Measurements from ENCODE around the gene EBF3.

EBF3 gene

DNA sequence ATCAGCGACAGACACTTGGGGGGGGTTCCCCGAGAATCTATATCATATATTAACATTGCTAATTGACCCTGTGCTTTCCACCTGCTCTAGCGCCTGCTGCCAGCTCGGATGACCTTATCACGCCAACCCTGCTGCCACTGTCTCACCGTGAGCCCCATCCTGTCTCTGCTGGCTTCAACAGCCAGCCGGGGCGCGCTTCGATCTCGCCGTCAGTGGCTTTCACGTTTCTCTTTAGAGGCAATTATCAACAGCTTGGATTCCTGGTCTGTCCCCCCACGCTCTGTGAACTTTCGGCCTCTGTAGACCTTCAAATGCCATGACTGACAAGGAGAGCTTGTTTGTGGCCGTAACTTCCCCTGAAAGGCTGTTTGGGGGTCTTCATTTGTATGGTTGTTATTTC is 123.0 kb downstream of the EBF3 start:
- DNase-seq (ENCODE audit: low read depth in 2 of 3, low spot score in 2 of 3) = no peak

DNA sequence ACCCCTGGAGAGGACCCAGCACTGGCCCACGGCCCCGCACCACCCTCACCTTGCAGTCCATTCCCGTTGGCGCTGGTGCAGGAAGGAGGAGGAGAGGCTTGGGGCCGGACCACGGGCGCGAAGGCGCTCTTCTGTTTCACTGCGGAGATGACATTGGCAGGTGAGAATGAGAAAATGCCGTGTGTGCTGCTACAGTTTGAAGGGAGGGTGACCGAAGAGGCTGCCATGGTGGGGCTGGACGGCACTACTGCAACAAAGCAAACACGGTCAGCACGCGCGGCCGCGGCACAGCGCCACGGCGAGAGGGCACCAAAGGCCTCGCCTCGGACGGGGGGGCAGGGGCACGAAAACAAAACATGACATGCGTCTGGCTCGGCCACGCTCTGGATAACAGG is 123.9 kb downstream of the EBF3 start:
- DNase-seq (ENCODE audit: low read depth in 2 of 3, low spot score in 2 of 3) = no peak

DNA sequence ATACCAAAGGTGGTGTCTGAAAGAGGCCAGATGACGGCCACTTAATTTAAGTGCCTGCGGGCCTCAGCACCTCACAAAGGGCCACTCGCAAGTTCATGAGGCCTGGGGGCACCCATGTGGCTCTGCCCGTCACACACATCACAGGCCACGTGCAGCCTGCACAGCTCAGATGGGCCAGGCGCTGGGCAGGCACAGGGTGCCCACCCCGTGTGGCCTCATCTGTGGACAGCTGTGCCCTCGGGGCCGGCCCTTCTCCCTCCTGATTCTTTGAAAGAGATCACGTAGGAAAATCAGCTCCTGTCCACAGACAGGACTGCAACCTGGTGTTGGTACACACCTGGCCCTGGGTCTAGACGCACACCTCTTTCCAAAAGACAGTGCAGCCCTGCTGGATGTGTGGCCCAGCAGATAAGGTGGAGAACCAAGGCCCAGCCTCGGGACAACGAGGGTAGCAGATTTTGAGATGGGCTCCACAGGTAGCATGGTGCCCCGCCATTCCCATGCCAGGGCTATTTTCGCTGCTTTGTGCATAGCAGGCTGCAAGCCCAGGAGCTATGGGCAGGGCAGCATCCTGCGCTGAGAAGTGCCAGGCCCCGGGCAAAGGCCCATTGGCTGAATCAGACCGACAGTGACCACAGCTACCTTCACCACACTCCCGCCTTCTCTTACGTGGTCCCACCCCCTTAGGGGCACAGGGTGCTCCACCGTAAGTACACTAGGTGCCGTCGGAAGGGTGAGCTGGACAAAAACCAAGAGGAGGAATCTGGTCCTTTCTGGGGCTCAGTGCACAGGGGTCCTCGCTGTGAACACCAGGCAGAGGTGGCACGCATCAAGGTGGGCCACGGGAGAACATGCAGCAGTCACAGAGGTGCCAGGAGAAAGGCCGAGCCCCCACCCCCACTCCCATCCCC is 124.5 kb downstream of the EBF3 start:
- DNase-seq (ENCODE audit: low read depth in 2 of 3, low spot score in 2 of 3) = no peak

DNA sequence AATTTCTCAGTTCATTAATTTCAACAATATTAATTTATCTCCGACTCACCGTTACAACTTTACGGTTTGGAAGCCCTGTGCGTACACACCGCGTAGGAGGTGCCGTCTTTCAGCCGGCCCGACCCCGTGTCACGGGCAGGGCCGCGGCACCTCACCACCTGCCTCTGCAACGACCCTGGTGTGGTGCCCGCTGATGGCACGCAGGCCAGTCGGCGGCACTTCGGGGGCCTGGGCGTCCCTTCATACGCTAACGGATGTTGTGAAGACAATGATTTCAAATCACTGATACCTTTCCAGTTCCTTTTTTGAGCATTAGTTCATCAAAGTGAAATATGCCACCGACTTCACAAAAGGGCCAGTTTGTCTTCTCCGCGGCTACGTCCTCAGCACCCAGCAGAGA is 125.3 kb downstream of the EBF3 start:
- no peak for DNase-seq (ENCODE audit: low read depth in 2 of 3, low spot score in 2 of 3)

DNA sequence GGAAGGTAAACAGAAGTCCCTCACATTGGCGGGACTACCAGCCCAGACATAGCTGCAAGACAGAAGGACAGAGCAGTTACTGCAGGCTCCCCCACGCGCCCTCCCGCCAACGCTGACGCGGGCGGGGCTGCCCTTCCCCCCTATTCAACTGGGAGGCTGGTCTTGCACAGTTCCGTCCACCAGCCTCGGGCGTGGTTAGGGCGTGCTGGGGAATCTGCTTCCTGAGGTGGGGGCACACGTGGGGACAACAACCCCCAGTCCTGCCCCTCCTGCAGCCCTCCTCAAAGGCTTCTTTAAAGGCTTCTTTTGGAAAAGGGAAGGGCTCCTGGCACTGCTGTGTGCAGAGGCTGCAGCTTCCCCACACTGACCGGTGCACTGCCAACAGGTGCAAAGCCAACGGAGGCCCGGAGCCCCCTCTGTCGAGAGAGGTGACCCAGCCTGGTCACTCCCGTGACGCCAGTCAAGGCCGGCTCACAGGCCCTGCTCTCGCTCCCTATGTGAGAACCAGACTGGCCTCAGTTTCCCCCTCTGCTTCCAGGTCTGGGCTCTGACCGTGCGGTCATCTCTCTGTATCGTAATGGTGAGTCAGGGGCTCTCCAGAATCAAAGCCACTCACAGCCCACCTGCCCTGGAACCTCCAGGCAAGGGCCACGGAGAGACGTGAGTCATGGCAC is 126.0 kb downstream of the EBF3 start:
- DNase-seq (ENCODE audit: low read depth in 2 of 3, low spot score in 2 of 3) = no peak

DNA sequence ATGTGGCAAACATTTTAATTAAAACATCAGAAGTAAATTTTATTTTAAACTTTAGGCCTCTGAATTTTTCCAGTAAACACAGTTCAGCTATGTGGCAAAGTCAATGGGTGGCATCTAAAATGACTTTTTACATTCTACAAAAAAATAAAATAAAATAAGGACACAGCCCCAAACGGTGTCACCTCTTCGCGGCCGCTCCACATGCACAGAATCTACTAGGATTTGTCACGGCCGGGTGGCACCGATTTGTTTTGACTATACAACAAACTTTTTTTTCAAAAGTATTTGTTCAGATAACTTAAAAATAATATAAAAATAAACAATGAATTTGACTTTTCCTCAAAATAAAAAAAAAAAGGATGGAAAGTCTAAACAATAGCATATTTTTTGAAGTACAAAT is 127.8 kb downstream of the EBF3 start:
- no peak for DNase-seq (ENCODE audit: low read depth in 2 of 3, low spot score in 2 of 3)

DNA sequence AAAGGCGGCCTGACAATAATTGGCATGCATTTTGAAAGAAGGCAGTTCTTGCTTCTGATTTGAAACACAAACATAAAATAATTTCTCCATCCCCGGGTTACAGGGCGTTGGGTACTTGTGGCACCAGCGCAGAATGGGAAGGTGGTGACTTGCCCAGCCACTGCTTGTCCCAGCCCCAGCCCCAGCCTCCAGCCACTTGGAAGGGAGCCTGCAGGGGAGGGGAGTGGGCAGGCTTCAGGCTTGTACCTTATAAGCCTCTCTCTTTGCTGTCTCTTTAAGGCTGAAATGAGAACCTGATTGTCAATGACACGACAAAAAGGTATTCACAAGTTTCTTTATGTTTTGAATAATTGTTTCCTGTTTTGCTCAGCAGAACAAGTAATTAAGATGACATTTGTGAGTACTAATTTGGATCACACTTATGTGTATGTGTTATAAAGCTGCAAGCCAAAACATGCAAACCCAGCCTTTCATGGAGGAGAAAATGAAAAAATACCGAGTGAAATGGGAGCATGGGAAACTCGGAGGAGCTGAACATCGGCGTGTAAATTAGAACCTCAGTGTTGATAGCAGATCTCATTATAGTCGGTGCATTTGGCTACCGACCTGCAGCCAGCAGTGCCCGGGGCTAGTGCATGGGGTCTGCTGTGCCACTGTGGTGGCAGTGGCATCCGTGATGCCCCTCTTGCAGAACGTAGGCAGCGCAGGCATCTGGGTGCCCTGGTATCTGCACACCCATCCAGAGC is 129.9 kb downstream of the EBF3 start:
- no peak for DNase-seq (ENCODE audit: low read depth in 2 of 3, low spot score in 2 of 3)

DNA sequence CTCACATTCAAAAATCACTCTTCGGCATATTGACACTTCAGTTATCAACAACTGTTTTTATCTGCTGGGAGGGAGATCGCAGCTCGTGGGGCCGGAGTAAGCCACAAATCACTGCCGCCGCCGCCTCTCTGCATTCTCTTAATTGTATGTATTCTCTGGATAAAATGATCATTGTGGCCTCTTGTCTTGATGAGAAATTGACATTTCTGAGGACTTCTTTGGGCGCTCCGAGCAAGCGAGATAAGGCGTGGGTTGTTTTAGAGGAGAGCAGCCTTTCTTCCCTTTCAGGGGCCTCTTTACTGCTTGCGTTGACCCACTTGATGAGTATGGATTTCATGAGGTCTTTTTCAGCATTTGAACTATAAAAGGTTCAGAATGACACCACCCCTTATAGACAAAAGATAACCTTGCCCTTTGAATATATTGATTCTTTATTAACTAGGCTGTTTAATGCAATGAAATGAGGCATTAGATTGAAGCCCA is 130.6 kb downstream of the EBF3 start:
- no peak for DNase-seq (ENCODE audit: low read depth in 2 of 3, low spot score in 2 of 3)

DNA sequence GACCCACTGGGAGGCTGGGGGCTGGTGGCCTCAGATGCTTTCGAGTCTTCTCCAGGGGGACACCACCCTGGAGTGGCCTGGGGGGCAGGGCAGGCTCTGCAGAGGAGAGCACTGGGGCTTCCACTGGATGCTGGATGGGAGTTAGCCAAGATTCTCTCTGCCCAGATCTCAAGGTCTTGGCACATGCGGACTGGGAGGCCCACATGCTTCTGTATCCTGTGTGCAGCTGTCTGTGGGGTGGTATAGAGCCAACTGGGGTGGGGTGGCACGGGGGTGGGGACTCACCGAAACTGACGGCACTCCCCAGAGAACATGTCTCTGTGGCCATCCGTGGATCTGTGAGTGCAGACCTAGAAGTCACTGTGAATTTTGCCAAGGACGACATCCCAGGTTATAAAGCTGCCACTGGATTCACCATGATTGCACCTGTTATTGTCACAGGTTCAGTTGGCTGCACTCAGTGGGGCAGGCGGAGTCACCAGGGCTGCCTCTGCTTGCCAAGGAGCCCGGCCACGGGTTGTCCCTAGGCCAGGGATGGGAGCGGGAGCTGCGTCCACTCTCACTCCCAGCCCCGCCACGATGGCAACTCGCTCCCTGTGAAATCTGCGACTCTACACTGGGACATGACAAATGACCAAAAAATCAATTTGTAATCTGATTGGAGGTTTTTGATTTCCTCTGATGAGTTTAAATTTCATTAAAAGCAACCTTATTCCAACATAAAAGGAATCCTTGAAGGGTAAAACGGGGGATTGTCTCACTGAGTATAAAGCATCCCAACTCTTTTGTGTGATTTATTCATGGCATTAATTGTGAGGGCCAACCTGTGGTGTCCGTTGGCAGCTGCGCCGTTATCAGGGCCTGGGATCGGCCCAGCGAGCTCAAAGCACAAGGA is 131.3 kb downstream of the EBF3 start:
- no peak for DNase-seq (ENCODE audit: low read depth in 2 of 3, low spot score in 2 of 3)

DNA sequence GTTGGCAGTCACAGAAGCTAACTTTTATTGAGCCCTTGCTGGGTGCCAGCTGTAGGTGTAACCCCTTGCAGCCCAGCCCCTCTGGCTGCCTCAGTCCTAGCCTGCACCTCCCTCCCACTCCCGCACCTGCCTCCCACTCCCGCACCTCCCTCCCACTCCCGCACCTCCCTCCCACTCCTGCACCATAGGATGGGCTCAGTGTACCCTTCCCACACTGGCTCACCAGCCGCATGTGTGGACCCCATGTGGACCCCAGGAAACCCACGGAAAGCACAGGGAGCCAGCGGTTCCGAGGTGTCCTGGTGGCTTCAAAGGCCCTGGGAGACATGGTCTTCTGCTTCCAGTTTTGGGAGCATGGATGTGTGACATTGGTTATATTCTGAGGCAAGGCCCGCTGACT is 132.9 kb downstream of the EBF3 start:
- DNase-seq (ENCODE audit: low read depth in 2 of 3, low spot score in 2 of 3) = no peak

DNA sequence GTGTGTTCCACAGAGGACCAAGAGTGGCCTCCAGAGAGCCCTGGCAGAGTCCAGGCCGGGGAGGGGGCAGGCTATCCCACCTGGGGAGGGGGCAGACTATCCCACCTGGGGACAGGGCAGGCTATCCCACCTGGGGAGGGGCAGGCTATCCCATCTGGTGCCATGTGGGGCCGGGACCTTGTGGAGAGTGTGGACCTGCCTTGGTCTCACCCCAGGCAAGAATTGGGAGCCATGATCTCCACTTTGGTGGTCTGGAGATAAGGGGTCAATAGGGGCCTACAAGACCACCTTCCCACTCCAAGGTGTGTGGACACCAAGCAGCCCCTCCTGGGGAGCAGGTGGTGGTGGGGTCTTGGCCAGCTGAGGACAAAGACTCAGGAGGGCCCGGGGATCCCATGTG is 138.2 kb downstream of the EBF3 start:
- DNase-seq (ENCODE audit: low read depth in 2 of 3, low spot score in 2 of 3) = no peak

DNA sequence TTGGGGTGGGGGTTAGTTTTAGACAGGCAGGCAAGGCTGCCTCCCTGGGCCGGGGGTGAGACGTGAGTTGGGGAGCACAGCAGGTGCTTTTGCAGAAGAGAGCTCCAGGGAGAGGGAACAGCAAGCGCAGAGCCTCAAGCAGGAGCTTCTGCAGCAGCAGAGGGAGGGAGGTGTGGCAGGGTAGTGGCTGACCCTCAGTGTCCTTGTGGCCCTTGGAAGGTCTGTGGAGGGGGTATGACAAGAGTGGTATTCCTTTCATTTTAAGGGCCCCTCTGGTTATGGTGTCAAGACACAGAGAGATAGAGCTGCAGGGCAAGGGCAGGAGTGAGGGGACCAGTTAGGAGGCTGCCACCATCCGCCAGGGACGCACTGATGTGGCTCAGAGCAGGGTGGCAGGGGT is 138.9 kb downstream of the EBF3 start:
- no peak for DNase-seq (ENCODE audit: low read depth in 2 of 3, low spot score in 2 of 3)

DNA sequence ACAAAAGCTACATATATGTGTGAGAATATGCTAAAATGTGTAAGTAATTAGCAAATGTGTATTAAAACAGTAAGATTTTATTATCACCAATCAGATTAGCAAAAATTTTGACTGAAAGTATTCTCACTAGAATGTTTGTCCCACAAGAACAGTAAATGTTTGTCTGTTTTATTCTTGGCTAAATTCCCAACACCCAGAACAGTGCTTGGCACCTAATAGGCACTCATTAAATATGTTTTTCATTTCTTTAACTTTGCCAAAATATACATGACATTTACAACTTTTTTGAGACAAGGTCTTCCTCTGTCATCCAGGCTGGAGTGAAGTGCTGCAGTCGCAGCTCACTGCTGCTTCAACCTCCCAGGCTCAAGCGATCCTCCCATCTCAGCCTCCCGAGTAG is 143.6 kb downstream of the EBF3 start:
- no peak for DNase-seq (ENCODE audit: low read depth in 2 of 3, low spot score in 2 of 3)

DNA sequence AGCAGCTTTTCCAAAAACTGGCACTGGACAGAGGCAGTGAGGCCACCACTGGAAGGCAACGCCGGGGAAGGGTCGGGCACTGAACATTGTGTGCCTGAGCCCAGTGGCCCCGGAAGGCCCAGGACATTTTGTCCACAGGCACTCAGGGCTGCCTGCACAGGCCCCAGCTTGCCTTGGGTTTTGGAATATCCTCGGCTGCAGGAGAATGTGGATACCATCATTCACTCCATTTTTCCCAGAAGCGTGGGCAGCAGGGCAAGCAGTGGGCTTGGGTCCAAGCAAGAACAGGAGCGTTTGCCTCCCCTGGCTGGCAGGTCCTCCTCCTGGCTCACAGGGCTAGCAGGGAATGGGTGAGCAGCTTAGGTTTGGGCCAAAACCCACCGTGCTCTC is 147.4 kb downstream of the EBF3 start:
- no peak for DNase-seq (ENCODE audit: low read depth in 2 of 3, low spot score in 2 of 3)

DNA sequence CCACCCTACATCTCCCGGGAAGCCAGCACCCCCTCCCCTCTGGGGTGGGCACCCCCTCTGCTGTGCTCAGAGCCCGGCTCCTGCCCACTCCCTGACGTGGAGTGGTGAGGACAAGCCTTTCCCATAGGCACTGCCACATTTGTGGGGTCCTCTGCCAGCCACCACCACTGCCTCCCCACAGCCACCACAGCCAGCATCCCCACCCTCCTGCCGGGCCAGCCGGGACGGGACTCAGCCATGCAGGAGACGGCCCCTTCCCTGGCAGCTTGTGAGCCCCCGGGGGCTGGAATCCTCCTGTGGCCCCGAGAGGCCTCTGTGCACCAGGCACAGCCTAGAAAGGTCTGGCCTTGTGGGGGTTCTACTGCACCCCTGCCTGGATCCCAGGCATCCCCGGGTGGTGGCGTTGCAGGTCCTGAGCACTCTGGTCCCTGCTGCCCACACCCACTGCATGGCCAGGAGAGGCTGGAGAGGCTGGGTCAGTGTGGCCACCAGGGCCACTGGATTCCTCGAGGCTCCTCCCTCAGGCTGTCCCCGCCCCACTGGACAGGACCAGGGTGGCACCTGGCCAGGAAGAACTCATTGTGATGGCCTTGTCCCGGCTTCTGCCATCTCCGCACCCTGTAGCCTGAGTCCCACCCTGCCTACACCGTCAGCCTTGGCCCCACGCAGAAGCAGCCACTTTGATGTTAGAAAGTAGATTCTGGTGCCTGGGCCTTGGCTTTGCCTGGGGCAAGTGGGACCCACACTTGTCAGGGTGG is 148.0 kb downstream of the EBF3 start:
- DNase-seq (ENCODE audit: low read depth in 2 of 3, low spot score in 2 of 3) = no peak

DNA sequence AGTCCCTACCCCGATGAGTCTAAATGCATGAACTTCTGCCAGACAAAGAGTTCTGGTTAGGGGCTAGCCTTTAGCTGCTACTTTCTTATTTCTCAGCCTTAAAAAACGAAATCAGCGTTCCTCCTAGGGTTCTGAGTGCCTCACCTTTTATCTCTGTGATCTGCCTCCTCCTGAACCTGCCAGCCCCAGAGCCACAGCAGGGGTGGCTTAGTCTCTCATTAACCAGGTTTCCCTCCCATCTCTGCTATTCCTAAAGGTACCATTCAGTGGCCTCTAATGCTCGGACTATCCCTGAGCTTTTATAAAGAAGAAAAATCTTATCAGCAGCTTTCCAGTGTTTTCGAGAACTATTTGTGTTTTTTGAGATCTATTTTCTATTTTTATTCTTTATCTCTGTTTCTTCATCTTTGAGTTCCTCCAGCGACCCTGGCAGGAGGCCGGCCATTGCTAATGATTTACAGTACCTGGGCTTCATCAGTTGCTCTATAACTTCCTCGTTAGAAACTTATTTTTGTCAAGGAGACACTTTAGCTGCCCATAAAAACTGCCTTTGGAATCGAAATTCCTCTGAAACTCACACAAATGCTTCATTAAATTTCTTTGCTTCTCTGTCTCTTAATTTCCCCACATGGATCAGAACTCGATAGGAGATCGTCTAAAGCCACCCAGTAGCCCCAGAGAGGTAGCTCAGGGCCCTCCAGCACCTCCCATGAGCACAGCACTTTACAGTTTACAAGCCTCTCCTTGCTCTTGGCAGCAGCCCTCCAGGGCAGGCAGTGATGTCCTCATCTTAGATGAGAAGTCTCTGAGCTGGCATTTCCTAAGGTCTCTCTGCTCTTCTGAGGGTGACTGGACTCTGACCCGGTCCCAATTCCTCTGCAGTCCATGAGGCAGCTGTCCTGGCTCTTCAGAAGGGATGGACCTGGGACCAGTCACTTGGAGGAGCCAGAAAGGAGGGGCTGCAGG is 149.1 kb downstream of the EBF3 start:
- no peak for DNase-seq (ENCODE audit: low read depth in 2 of 3, low spot score in 2 of 3)

DNA sequence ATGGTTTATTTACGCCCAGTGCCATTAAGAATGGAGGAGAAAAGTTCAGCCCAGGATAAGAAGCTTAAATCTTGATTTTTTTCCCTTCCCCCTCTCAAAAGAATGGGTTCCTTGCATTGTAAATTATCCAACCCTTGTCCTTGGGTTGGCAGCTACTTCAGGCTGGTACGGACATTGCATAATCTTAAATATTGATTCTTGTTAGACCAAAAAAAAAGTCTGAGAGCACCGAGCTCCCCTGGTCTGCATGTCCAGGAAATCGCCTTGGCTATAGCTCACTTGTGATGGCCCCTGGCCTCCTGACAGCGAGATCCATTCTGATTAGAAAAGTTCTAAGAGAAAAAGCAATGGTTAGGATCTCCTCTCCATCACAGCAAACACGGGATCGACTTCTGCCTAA is 151.7 kb downstream of the EBF3 start:
- no peak for DNase-seq (ENCODE audit: low read depth in 2 of 3, low spot score in 2 of 3)

DNA sequence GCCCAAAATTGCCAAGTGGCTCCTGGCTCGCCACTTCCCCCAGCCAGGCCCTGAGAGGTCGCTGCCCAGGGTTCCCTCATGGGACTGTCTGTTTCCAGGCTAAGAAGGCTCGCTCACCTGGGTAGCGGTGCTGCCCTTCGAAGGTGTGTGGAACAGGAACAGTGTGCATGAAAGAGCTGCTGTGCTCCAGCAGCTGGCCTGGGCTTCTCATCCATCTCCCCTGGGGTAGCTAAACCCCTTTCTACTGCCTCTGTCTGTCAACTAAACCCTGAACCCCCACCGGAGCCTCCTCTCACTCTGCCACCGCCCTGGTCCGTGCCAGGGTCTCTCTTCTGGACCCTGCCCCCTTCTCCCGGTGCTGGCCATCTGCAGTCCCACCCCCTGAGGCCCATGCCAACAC is 152.9 kb downstream of the EBF3 start:
- DNase-seq (ENCODE audit: low read depth in 2 of 3, low spot score in 2 of 3) = no peak

DNA sequence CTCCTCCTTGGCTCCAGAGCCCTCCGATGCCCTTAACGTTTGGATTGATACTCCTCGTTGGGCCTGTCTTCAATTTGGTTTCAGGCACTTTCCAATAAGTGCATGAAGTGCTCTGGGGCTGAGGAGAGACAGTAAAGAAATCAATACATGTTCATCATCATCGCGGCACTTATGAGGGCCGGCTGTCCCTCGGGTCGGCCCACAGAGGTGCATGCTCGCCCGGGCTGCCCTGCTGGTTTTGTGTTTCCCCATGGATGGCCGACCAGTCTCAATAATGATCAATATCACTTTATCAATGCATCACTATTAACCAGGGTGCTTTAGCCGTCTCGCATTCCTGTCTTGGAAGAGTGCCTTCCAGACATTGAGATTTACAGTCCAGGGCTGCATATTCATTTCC is 154.2 kb downstream of the EBF3 start:
- no peak for DNase-seq (ENCODE audit: low read depth in 2 of 3, low spot score in 2 of 3)
